Measurements from ENCODE around the gene SKAP2. TPM values are rescaled to one million over a fixed set of nuclear protein-coding genes. Genes with fewer than 3 reads are reported as not detected.

SKAP2 gene
- total RNA-seq, 6 experiments from 2014 or later: 7.2 to 12.3 (median 9.1) TPM

- H3K27ac Mint-ChIP-seq: no peak overlapping the region
- DNase-seq: no peak
- no peaks in the 10 kb centered on the region; the same call in 1 of the 2 replicates for H3K9me3 Mint-ChIP-seq
- H3K36me3 Mint-ChIP-seq (ENCODE audit: low read depth): no peaks in the 10 kb centered on the region
- no peaks in the 10 kb centered on the region for H3K27me3 Mint-ChIP-seq (ENCODE audit: insufficient read depth)
- no peak for TF ChIP-seq CTCF (IDR thresholded peaks at IDR 0.05)
- H3K4me1 Mint-ChIP-seq (ENCODE audit: low read depth): no peaks in the 10 kb centered on the region
- H3K4me3 Mint-ChIP-seq: no peak overlapping the region
These were observed 76.7 kb downstream of the SKAP2 start for GRCh38 chr7:26787701-26788100.

- Mint-ChIP-seq H3K4me1 (ENCODE audit: low read depth) (no peaks in the 10 kb centered on the region), H3K27ac (no peak overlapping the region), H3K9me3 (no peaks in the 10 kb centered on the region; the same call in 1 of the 2 replicates), H3K4me3 (no peak overlapping the region), H3K27me3 (ENCODE audit: insufficient read depth) (no peaks in the 10 kb centered on the region; the same call in 1 of the 2 replicates), H3K36me3 (ENCODE audit: low read depth) (no peaks in the 10 kb centered on the region)
- no peak for TF ChIP-seq CTCF (IDR thresholded peaks at IDR 0.05)
- DNase-seq: no peak
These were observed 80.3 kb downstream of the SKAP2 start for GRCh38 chr7:26784118-26784517.

- Mint-ChIP-seq H3K27me3 (ENCODE audit: insufficient read depth) (no peaks in the 10 kb centered on the region; the same call in 1 of the 2 replicates), H3K36me3 (ENCODE audit: low read depth) (no peaks in the 10 kb centered on the region), H3K27ac (no peak overlapping the region), H3K4me3 (no peak overlapping the region), H3K9me3 (no peaks in the 10 kb centered on the region; the same call in 1 of the 2 replicates), H3K4me1 (ENCODE audit: low read depth) (no peaks in the 10 kb centered on the region)
- no peak for DNase-seq
- no peak for TF ChIP-seq CTCF (IDR thresholded peaks at IDR 0.05)
These were observed 81.9 kb downstream of the SKAP2 start for GRCh38 chr7:26782501-26782900.

GRCh38 chr7:26779978-26780595 is 84.3 kb downstream of the SKAP2 start:
- DNase-seq: no peak
- Mint-ChIP-seq H3K27ac (no peak overlapping the region), H3K36me3 (ENCODE audit: low read depth) (no peaks in the 10 kb centered on the region), H3K27me3 (ENCODE audit: insufficient read depth) (no peaks in the 10 kb centered on the region; the same call in 1 of the 2 replicates), H3K9me3 (no peaks in the 10 kb centered on the region; the same call in 1 of the 2 replicates), H3K4me3 (no peak overlapping the region), H3K4me1 (ENCODE audit: low read depth) (no peaks in the 10 kb centered on the region)
- TF ChIP-seq CTCF (IDR thresholded peaks at IDR 0.05): no peak

GRCh38 chr7:26777385-26777784 is 87.0 kb downstream of the SKAP2 start:
- H3K4me3 Mint-ChIP-seq: no peak overlapping the region
- no peaks in the 10 kb centered on the region for H3K27me3 Mint-ChIP-seq (ENCODE audit: insufficient read depth)
- H3K36me3 Mint-ChIP-seq (ENCODE audit: low read depth): no peaks in the 10 kb centered on the region
- DNase-seq: no peak
- no peaks in the 10 kb centered on the region for H3K4me1 Mint-ChIP-seq (ENCODE audit: low read depth)
- H3K9me3 Mint-ChIP-seq: no peaks in the 10 kb centered on the region
- TF ChIP-seq CTCF (IDR thresholded peaks at IDR 0.05): no peak
- H3K27ac Mint-ChIP-seq: no peak overlapping the region
